ENCODE data around the gene ERICH2. TPM values are rescaled to one million over a fixed set of nuclear protein-coding genes. Genes with fewer than 3 reads are reported as not detected.

The ERICH2 gene
- total RNA-seq, 1 donor from 2014 or later = 2.1 TPM

GRCh38 chr2:170742896-170743529 is 27.2 kb upstream of the ERICH2 start:
- Mint-ChIP-seq H3K4me3 (ENCODE audit: unreplicated experiment) (no peak overlapping the region), H3K27ac (ENCODE audit: unreplicated experiment) (no peak overlapping the region), H3K27me3 (ENCODE audit: unreplicated experiment) (peaks cover 5% of the 10 kb centered on the region), H3K36me3 (ENCODE audit: unreplicated experiment) (no peaks in the 10 kb centered on the region), H3K4me1 (ENCODE audit: low read depth, unreplicated experiment) (peaks cover 7% of the 10 kb centered on the region), H3K9me3 (ENCODE audit: unreplicated experiment) (no peaks in the 10 kb centered on the region)
- no peak for TF ChIP-seq CTCF (IDR thresholded peaks at IDR 0.05; ENCODE audit: partially characterized antibody, unreplicated experiment)
- no peak for DNase-seq

- H3K36me3 Mint-ChIP-seq (ENCODE audit: unreplicated experiment) = no peaks in the 10 kb centered on the region
- no peak for TF ChIP-seq CTCF (IDR thresholded peaks at IDR 0.05; ENCODE audit: partially characterized antibody, unreplicated experiment)
- no peaks in the 10 kb centered on the region for H3K9me3 Mint-ChIP-seq (ENCODE audit: unreplicated experiment)
- peaks cover 7% of the 10 kb centered on the region for H3K27me3 Mint-ChIP-seq (ENCODE audit: unreplicated experiment)
- H3K4me1 Mint-ChIP-seq (ENCODE audit: low read depth, unreplicated experiment) = peaks cover 8% of the 10 kb centered on the region
- no peak overlapping the region for H3K4me3 Mint-ChIP-seq (ENCODE audit: unreplicated experiment)
- no peak overlapping the region for H3K27ac Mint-ChIP-seq (ENCODE audit: unreplicated experiment)
- no peak for DNase-seq
Observed at GRCh38 chr2:170743530-170744239, 26.5 kb upstream of the ERICH2 start.

GRCh38 chr2:170744248-170745002 is 25.8 kb upstream of the ERICH2 start:
- H3K27ac Mint-ChIP-seq (ENCODE audit: unreplicated experiment) = no peak overlapping the region
- no peak for DNase-seq
- no peaks in the 10 kb centered on the region for H3K36me3 Mint-ChIP-seq (ENCODE audit: unreplicated experiment)
- no peak for TF ChIP-seq CTCF (IDR thresholded peaks at IDR 0.05; ENCODE audit: partially characterized antibody, unreplicated experiment)
- no peak overlapping the region for H3K4me3 Mint-ChIP-seq (ENCODE audit: unreplicated experiment)
- peaks cover 8% of the 10 kb centered on the region for H3K4me1 Mint-ChIP-seq (ENCODE audit: low read depth, unreplicated experiment)
- H3K9me3 Mint-ChIP-seq (ENCODE audit: unreplicated experiment) = no peaks in the 10 kb centered on the region
- peaks cover 7% of the 10 kb centered on the region for H3K27me3 Mint-ChIP-seq (ENCODE audit: unreplicated experiment)

GRCh38 chr2:170745305-170745704 is 24.9 kb upstream of the ERICH2 start:
- no peak for DNase-seq
- Mint-ChIP-seq H3K27me3 (ENCODE audit: unreplicated experiment) (peaks cover 7% of the 10 kb centered on the region), H3K4me1 (ENCODE audit: low read depth, unreplicated experiment) (peaks cover 8% of the 10 kb centered on the region), H3K36me3 (ENCODE audit: unreplicated experiment) (no peaks in the 10 kb centered on the region), H3K9me3 (ENCODE audit: unreplicated experiment) (no peaks in the 10 kb centered on the region), H3K27ac (ENCODE audit: unreplicated experiment) (no peak overlapping the region), H3K4me3 (ENCODE audit: unreplicated experiment) (no peak overlapping the region)
- no peak for TF ChIP-seq CTCF (IDR thresholded peaks at IDR 0.05; ENCODE audit: partially characterized antibody, unreplicated experiment)

All from glutamatergic neuron (in vitro differentiated cells).